H9 (cell line): ENCODE results near the gene CXCL12. TPM values are rescaled to one million over a fixed set of nuclear protein-coding genes. Genes with fewer than 3 reads are reported as not detected.

Experiments used
- DNase-seq: peaks from one replicate; pipeline ENCODE4 v3.0.0-alpha.2; 2017
- H2AFZ ChIP-seq: one replicate; pipeline ENCODE4 v1.6.1; 2013; ENCODE audit warnings: mild to moderate bottlenecking, low read length, control low read depth, moderate library complexity
- H2AK5ac ChIP-seq: 2 replicates; pipeline ENCODE4 v1.6.1; 2013; ENCODE audit warnings: low read length, control low read depth, mixed read lengths; ENCODE audit not compliant: insufficient read length
- H2BK120ac ChIP-seq: one replicate; pipeline ENCODE4 v1.6.1; 2013; ENCODE audit warnings: low read depth, mild to moderate bottlenecking, low read length, control low read depth, inconsistent platforms; ENCODE audit not compliant: poor library complexity, severe bottlenecking
- H2BK12ac ChIP-seq: 2 replicates; pipeline ENCODE4 v1.6.1; 2013; ENCODE audit warnings: low read length, control low read depth, mixed read lengths, low read depth; ENCODE audit not compliant: insufficient read length
- H2BK15ac ChIP-seq: 2 replicates; pipeline ENCODE4 v1.6.1; 2013; ENCODE audit warnings: low read depth, low read length, control low read depth
- H2BK20ac ChIP-seq: one replicate; pipeline ENCODE4 v1.6.1; 2013; ENCODE audit warnings: low read depth, mild to moderate bottlenecking, low read length, control low read depth, inconsistent platforms; ENCODE audit not compliant: poor library complexity, severe bottlenecking
- H2BK5ac ChIP-seq: 2 replicates; pipeline ENCODE4 v1.6.1; 2013; ENCODE audit warnings: low read length, control low read depth, mixed read lengths; ENCODE audit not compliant: insufficient read length
- H3K14ac ChIP-seq: 2 replicates; pipeline ENCODE4 v1.6.1; 2013; ENCODE audit warnings: low read length, control low read depth; ENCODE audit not compliant: insufficient read depth
- H3K18ac ChIP-seq: 2 replicates; pipeline ENCODE4 v1.6.1; 2013; ENCODE audit warnings: low read depth, mild to moderate bottlenecking, mixed read lengths, low read length, control low read depth; ENCODE audit not compliant: insufficient read length
- H3K23ac ChIP-seq: 2 replicates; pipeline ENCODE4 v1.6.1; 2013; ENCODE audit warnings: low read length, control low read depth, mixed read lengths, low read depth; ENCODE audit not compliant: insufficient read length
- H3K23me2 ChIP-seq: 2 replicates; pipeline ENCODE4 v1.6.1; 2013; ENCODE audit warnings: low read depth, mild to moderate bottlenecking, mixed read lengths, low read length, control low read depth; ENCODE audit not compliant: insufficient read length, poor library complexity, severe bottlenecking
- H3K27ac ChIP-seq: 2 replicates; pipeline ENCODE4 v1.5.1; 2013; ENCODE audit warnings: low read length, control low read depth, mixed read lengths, low read depth; ENCODE audit not compliant: insufficient read length
- H3K27me3 ChIP-seq: 2 replicates; pipeline ENCODE4 v1.6.1; 2013; ENCODE audit warnings: low read length, control low read depth, inconsistent platforms; ENCODE audit not compliant: insufficient read depth
- H3K4ac ChIP-seq: 2 replicates; pipeline ENCODE4 v1.6.1; 2013; ENCODE audit warnings: low read depth, mild to moderate bottlenecking, control low read depth, inconsistent platforms, low read length, moderate library complexity
- H3K4me1 ChIP-seq: 2 replicates; pipeline ENCODE4 v1.6.1; 2013; ENCODE audit warnings: low read length, control low read depth, inconsistent platforms; ENCODE audit not compliant: insufficient read depth
- H3K4me2 ChIP-seq: 2 replicates; pipeline ENCODE4 v1.6.1; 2013; ENCODE audit warnings: low read length, control low read depth, mixed read lengths; ENCODE audit not compliant: insufficient read length, insufficient read depth
- H3K56ac ChIP-seq: 2 replicates; pipeline ENCODE4 v1.6.1; 2013; ENCODE audit warnings: low read depth, mild to moderate bottlenecking, mixed read lengths, low read length, control low read depth; ENCODE audit not compliant: insufficient read length
- H3K79me1 ChIP-seq: 2 replicates; pipeline ENCODE4 v1.6.1; 2013; ENCODE audit warnings: low read depth, mild to moderate bottlenecking, moderate library complexity, low read length, control low read depth, inconsistent platforms; ENCODE audit not compliant: insufficient read depth, poor library complexity, severe bottlenecking
- H3K79me2 ChIP-seq: 2 replicates; pipeline ENCODE4 v1.6.1; 2013; ENCODE audit warnings: low read length, control low read depth, inconsistent platforms; ENCODE audit not compliant: insufficient read depth
- H3K9ac ChIP-seq: 2 replicates; pipeline ENCODE4 v1.6.1; 2013; ENCODE audit warnings: low read length, control low read depth, mixed read lengths; ENCODE audit not compliant: insufficient read length; ENCODE audit errors: extremely low read depth
- H3K9me3 ChIP-seq: one replicate; pipeline ENCODE4 v1.6.1; 2013; ENCODE audit warnings: low read depth, low read length, inconsistent platforms; ENCODE audit not compliant: control insufficient read depth
- H3T11ph ChIP-seq: one replicate; pipeline ENCODE4 v1.6.1; 2013; ENCODE audit warnings: mild to moderate bottlenecking, low read length, control low read depth, inconsistent platforms
- H4K20me1 ChIP-seq: one replicate; pipeline ENCODE4 v1.6.1; 2013; ENCODE audit not compliant: control insufficient read depth, insufficient read length, insufficient read depth
- H4K5ac ChIP-seq: 2 replicates; pipeline ENCODE4 v1.6.1; 2013; ENCODE audit warnings: low read depth, mild to moderate bottlenecking, mixed read lengths, low read length, control low read depth; ENCODE audit not compliant: insufficient read length
- H4K8ac ChIP-seq: replicated peaks from 2 replicates; pipeline ENCODE4 v1.6.1; 2013; ENCODE audit warnings: low read length, control low read depth, mixed read lengths, low read depth; ENCODE audit not compliant: insufficient read length
- H4K91ac ChIP-seq: 2 replicates; pipeline ENCODE4 v1.6.1; 2013; ENCODE audit warnings: low read depth, mild to moderate bottlenecking, moderate library complexity, mixed read lengths, low read length, control low read depth; ENCODE audit not compliant: insufficient read length
- H3K27ac Mint-ChIP-seq, 3 experiments: 2 replicates in 2 of 3; 3 replicates in 1 of 3; pipeline ENCODE4 v1.8.0; 2020 to 2021; ENCODE audit warnings: mixed read lengths in 3 of 3, mild to moderate bottlenecking in 1 of 3, moderate library complexity in 1 of 3
- H3K27me3 Mint-ChIP-seq: 2 replicates; pipeline ENCODE4 v1.8.0; 2021; ENCODE audit warnings: low read depth, mild to moderate bottlenecking, moderate library complexity, mixed read lengths
- H3K36me3 Mint-ChIP-seq, 3 experiments: 2 replicates in 2 of 3; 3 replicates in 1 of 3; pipeline ENCODE4 v1.8.0; 2020 to 2021; ENCODE audit warnings: low read depth in 3 of 3, mixed read lengths in 3 of 3; ENCODE audit not compliant: insufficient read depth in 1 of 3
- H3K4me1 Mint-ChIP-seq, 2 experiments: 2 replicates each; pipeline ENCODE4 v1.8.0; 2020; ENCODE audit warnings: mixed read lengths in 2 of 2
- H3K4me3 Mint-ChIP-seq, 2 experiments: 2 replicates in 1 of 2; 3 replicates in 1 of 2; pipeline ENCODE4 v1.8.0; 2020 to 2021; ENCODE audit warnings: mild to moderate bottlenecking in 2 of 2, mixed read lengths in 2 of 2, moderate library complexity in 1 of 2
- H3K9me3 Mint-ChIP-seq, 2 experiments: 2 replicates in 1 of 2; 3 replicates in 1 of 2; pipeline ENCODE4 v1.8.0; 2020; ENCODE audit warnings: mild to moderate bottlenecking in 2 of 2, mixed read lengths in 2 of 2, moderate library complexity in 1 of 2
- WGBS: extraction: QIAGEN DNeasy Blood & Tissue Kit; methylation state at CpG from one replicate; pipeline ENCODE4 v1.1.7; 2013; ENCODE audit warnings: missing lambda C conversion rate, low lambda C conversion rate, mixed read lengths; ENCODE audit not compliant: insufficient read length; ENCODE audit errors: extremely low coverage; 5-methylcytosine and 5-hydroxymethylcytosine counted together
- total RNA-seq: library from RNA; stranded (reverse); gene quantifications from 2 replicates; pipeline ENCODE4 v1.2.1, GENCODE V29; 2021
- TF ChIP-seq, protein P1 (sequence below): fragments of 200-600 bp; sonication (generic); conservative IDR thresholded peaks from 3 replicates; pipeline ENCODE4 v1.8.0; 2021; ENCODE audit warnings: antibody characterized with exemption, mild to moderate bottlenecking

Gene CXCL12
- total RNA-seq, 1 experiment from 2014 or later: 28.3 TPM

GRCh38 chr10:44404741-44405437, 20.0 kb upstream of the CXCL12 start:
- Histone ChIP-seq H3K27me3 (no peaks in the 10 kb centered on the region), H2AFZ (no peak overlapping the region), H2BK20ac (no peak overlapping the region), H3K27ac (no peak overlapping the region), H3K4me1 (peaks cover 6% of the 10 kb centered on the region; the same call in 1 of the 2 replicates), H2BK12ac (no peak overlapping the region), H3K79me1 (no peaks in the 10 kb centered on the region), H4K8ac (no peak overlapping the region), H4K91ac (no peak overlapping the region), H4K20me1 (no peaks in the 10 kb centered on the region), H3T11ph (no peak overlapping the region), H2AK5ac (no peak overlapping the region), H3K4ac (no peak overlapping the region), H3K79me2 (no peaks in the 10 kb centered on the region), H3K4me2 (no peak overlapping the region), H3K9me3 (no peaks in the 10 kb centered on the region), H2BK5ac (no peak overlapping the region), H3K14ac (no peak overlapping the region), H3K23me2 (no peaks in the 10 kb centered on the region), H2BK15ac (no peak overlapping the region), H3K23ac (no peak overlapping the region), H4K5ac (no peak overlapping the region), H3K18ac (no peak overlapping the region), H3K9ac (no peak overlapping the region), H2BK120ac (no peak overlapping the region), H3K56ac (no peak overlapping the region)
- Mint-ChIP-seq H3K27ac (no peak overlapping the region), H3K27me3 (peaks cover 7% of the 10 kb centered on the region), H3K9me3 (peaks cover 21 to 25% of the 10 kb centered on the region in 2 experiments), H3K36me3 (peaks cover 5 to 23% (median 11%) of the 10 kb centered on the region in 3 experiments), H3K4me1 (peaks cover 28 to 31% of the 10 kb centered on the region in 2 experiments), H3K4me3 (no peak overlapping the region)
- TF ChIP-seq, protein P1, sequence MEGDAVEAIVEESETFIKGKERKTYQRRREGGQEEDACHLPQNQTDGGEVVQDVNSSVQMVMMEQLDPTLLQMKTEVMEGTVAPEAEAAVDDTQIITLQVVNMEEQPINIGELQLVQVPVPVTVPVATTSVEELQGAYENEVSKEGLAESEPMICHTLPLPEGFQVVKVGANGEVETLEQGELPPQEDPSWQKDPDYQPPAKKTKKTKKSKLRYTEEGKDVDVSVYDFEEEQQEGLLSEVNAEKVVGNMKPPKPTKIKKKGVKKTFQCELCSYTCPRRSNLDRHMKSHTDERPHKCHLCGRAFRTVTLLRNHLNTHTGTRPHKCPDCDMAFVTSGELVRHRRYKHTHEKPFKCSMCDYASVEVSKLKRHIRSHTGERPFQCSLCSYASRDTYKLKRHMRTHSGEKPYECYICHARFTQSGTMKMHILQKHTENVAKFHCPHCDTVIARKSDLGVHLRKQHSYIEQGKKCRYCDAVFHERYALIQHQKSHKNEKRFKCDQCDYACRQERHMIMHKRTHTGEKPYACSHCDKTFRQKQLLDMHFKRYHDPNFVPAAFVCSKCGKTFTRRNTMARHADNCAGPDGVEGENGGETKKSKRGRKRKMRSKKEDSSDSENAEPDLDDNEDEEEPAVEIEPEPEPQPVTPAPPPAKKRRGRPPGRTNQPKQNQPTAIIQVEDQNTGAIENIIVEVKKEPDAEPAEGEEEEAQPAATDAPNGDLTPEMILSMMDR: no peak
- WGBS: no CpG with 5 or more reads among the region's 2 CpGs
- DNase-seq: no peak
